Measurements from ENCODE around the gene ADAM33.
A peak's percentile ranks its signal among the peaks of the same experiment; 100 is the strongest.

The ADAM33 gene

DNA sequence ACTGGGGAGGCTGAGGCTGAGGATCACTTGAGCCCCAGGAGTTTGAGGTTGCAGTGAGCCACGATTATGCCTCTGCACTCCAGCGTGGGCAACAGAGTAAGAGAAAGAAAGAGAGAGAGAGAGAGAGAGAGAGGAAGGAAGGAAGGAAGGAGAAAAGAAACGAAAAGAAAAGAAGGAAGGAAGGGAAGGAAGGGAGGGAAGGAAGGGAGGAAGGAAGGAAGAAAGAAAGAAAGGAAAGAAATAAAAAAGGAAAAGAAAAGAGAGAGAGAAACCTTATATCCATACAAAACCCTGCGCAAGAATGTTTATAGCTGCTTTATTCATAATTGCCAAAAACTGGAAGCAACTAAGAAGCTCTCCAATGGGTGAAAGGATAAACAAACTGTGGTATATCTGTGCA is 42.5 kb upstream of the ADAM33 start:
- no peak for FAIRE-seq
- TF ChIP-seq POLR2A (IDR thresholded peaks at IDR 0.05; ENCODE audit: low read depth, low read length): no peak
- no peak for TF ChIP-seq POLR2AphosphoS5 (IDR thresholded peaks at IDR 0.05; ENCODE audit: low read depth, low read length)
- no peak for TF ChIP-seq PAX5 (IDR thresholded peaks at IDR 0.05; ENCODE audit: insufficient read depth, low read length, severe bottlenecking)
- no peak for TF ChIP-seq SPI1 (IDR thresholded peaks at IDR 0.05; ENCODE audit: low read depth, low read length)
- TF ChIP-seq POU2F2 (IDR thresholded peaks at IDR 0.05; ENCODE audit: low read depth, low read length): no peak
- TF ChIP-seq TAF1 (IDR thresholded peaks at IDR 0.05; ENCODE audit: low read depth, low read length): no peak
- no peak for DNase-seq (ENCODE audit: insufficient read length, low spot score)

DNA sequence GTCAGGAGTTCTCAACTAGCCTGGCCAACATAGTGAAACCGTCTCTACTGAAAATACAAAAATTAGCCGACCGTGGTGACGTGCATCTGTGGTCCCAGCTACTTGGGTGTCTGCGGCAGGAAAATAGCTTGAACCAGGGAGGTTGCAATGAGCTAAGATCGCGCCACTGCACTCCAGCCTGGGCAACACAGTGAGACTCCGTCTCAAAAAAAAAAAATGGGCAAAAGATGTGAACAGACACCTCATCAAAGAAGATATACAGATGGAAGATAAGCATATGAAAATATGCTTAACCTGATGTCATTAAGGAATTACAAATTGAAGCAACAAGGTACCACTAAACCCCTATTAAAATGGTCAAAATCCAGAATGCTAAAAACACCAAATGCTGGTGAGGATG is 41.5 kb upstream of the ADAM33 start:
- FAIRE-seq (no peak), DNase-seq (ENCODE audit: insufficient read length, low spot score) (no peak)
- TF ChIP-seq POU2F2 (IDR thresholded peaks at IDR 0.05; ENCODE audit: low read depth, low read length): no peak
- TF ChIP-seq PAX5 (IDR thresholded peaks at IDR 0.05; ENCODE audit: insufficient read depth, low read length, severe bottlenecking): no peak
- TF ChIP-seq TAF1 (IDR thresholded peaks at IDR 0.05; ENCODE audit: low read depth, low read length): no peak
- no peak for TF ChIP-seq POLR2AphosphoS5 (IDR thresholded peaks at IDR 0.05; ENCODE audit: low read depth, low read length)
- TF ChIP-seq POLR2A (IDR thresholded peaks at IDR 0.05; ENCODE audit: low read depth, low read length): no peak
- no peak for TF ChIP-seq SPI1 (IDR thresholded peaks at IDR 0.05; ENCODE audit: low read depth, low read length)

DNA sequence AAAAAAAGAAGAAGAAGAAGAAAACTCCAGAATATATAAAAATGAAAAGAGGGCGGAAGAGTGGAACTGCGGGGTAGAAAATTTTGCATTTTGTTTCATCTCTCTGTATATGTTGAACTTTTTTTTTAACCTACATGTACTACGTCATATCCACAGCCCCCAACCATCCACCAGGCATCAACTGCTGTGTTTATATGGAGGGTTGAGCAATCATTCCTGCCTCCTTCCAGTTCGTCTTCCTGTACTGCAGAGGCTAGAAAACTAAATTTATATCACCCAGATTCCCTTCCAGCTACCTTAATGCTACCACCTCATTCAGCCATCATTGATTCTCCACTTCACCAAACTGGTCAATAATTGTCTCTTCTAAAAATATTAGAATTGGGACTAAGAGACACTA is 40.1 kb upstream of the ADAM33 start:
- no peak for DNase-seq (ENCODE audit: insufficient read length, low spot score)
- no peak for FAIRE-seq
- no peak for TF ChIP-seq SPI1 (IDR thresholded peaks at IDR 0.05; ENCODE audit: low read depth, low read length)
- no peak for TF ChIP-seq POLR2AphosphoS5 (IDR thresholded peaks at IDR 0.05; ENCODE audit: low read depth, low read length)
- no peak for TF ChIP-seq PAX5 (IDR thresholded peaks at IDR 0.05; ENCODE audit: insufficient read depth, low read length, severe bottlenecking)
- no peak for TF ChIP-seq POLR2A (IDR thresholded peaks at IDR 0.05; ENCODE audit: low read depth, low read length)
- TF ChIP-seq TAF1 (IDR thresholded peaks at IDR 0.05; ENCODE audit: low read depth, low read length): no peak
- no peak for TF ChIP-seq POU2F2 (IDR thresholded peaks at IDR 0.05; ENCODE audit: low read depth, low read length)

DNA sequence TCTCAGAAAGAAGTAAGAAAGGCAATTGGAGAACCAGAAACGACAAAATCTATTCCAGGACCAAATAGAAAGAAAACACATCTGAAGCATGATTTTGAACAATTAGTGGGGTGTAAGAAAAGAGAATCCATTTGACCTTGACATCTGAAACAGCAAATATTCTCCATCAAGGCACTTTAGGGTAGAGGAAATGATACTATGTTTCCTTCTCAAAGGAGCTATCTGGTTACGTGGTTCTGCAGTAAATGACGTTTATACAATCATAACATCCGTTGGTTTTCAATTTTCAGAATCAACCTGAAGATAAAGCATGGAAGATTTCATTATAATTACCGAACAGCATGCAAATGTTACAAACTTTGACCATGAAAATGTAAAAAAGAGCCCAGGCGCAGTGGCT is 38.8 kb upstream of the ADAM33 start:
- DNase-seq (ENCODE audit: insufficient read length, low spot score) (no peak), FAIRE-seq (no peak)
- TF ChIP-seq POLR2AphosphoS5 (IDR thresholded peaks at IDR 0.05; ENCODE audit: low read depth, low read length) (no peak), TAF1 (IDR thresholded peaks at IDR 0.05; ENCODE audit: low read depth, low read length) (no peak), SPI1 (IDR thresholded peaks at IDR 0.05; ENCODE audit: low read depth, low read length) (0 out of 2 replicates have a peak, but pooled peaks have one; percentile 1), PAX5 (IDR thresholded peaks at IDR 0.05; ENCODE audit: insufficient read depth, low read length, severe bottlenecking) (no peak)

DNA sequence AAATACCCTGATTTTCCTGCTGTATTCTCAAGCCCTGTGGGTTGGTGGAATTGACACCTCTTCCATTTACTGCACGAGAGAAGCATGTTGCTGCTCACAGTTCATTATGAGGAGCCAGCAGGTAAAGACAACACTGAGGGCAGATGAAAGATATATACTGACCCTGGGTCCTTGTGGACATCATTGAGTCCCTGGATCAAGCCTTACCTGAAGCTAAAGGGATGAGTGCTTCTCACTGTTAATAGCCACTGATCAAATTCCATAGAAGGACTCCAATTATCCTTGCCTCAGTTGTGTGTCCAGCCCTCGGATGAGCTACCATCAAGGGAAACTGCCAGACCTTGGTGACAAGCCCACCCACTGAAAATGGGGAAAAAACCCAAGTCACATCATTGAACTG is 38.3 kb upstream of the ADAM33 start:
- no peak for DNase-seq (ENCODE audit: insufficient read length, low spot score)
- FAIRE-seq: peak; percentile 40
- TF ChIP-seq POLR2AphosphoS5 (IDR thresholded peaks at IDR 0.05; ENCODE audit: low read depth, low read length): no peak
- no peak for TF ChIP-seq POU2F2 (IDR thresholded peaks at IDR 0.05; ENCODE audit: low read depth, low read length)
- TF ChIP-seq TAF1 (IDR thresholded peaks at IDR 0.05; ENCODE audit: low read depth, low read length): no peak
- no peak for TF ChIP-seq POLR2A (IDR thresholded peaks at IDR 0.05; ENCODE audit: low read depth, low read length)
- no peak for TF ChIP-seq PAX5 (IDR thresholded peaks at IDR 0.05; ENCODE audit: insufficient read depth, low read length, severe bottlenecking)
- TF ChIP-seq SPI1 (IDR thresholded peaks at IDR 0.05; ENCODE audit: low read depth, low read length): no peak

DNA sequence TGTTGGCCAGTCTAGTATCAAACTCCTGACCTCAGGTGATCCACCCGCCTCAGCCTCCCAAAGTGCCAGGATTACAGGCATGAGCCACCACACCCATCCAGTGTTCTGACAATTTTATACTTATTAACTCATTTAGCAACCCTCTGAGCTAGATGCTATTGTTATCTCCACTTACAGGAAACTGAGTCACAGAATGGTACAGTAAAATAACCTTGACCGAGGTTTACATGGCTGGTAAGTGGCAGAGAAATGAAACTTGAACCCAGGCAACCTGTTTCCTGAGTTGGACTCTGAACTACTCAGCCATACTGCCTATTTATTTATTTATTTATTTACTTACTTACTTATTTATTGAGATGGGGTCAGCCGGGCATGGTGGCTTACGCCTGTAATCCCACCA is 37.2 kb upstream of the ADAM33 start:
- TF ChIP-seq PAX5 (IDR thresholded peaks at IDR 0.05; ENCODE audit: insufficient read depth, low read length, severe bottlenecking): no peak
- no peak for TF ChIP-seq POLR2A (IDR thresholded peaks at IDR 0.05; ENCODE audit: low read depth, low read length)
- no peak for TF ChIP-seq TAF1 (IDR thresholded peaks at IDR 0.05; ENCODE audit: low read depth, low read length)
- TF ChIP-seq POLR2AphosphoS5 (IDR thresholded peaks at IDR 0.05; ENCODE audit: low read depth, low read length): no peak
- DNase-seq (ENCODE audit: insufficient read length, low spot score) (no peak), FAIRE-seq (no peak)

DNA sequence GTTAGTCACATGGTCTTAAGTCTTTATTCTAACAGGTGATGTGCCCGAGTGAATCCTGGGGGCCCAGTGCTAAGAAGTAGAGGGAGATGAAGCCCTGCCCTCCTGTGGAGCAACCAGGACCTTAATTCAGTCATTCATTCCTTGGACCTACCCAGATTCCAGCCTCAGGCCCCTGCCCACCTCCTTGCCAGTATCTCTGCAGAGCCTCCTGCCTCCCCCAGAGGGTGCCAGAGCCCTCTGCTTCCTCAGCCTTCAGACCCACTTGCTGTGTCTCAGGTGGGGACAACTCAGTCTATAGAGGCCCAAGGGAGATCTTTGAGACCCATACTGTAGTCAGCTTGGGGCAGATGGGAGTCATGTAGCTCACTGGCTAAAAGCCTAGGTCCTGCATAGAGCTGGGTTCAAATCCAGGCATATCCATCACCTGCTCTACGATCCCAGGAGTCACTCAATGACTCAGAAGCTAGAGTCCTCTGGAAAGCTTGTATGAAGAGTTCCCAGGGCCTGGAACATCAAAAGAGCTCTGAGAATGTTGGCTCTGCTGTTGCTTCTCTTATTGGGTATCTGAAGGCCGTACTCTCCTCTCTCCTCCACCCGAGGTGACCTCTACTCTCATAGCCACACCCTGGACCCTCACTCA is 34.5 kb upstream of the ADAM33 start:
- DNase-seq (ENCODE audit: insufficient read length, low spot score): no peak
- no peak for TF ChIP-seq SPI1 (IDR thresholded peaks at IDR 0.05; ENCODE audit: low read depth, low read length)
- no peak for TF ChIP-seq PAX5 (IDR thresholded peaks at IDR 0.05; ENCODE audit: insufficient read depth, low read length, severe bottlenecking)
- TF ChIP-seq POLR2AphosphoS5 (IDR thresholded peaks at IDR 0.05; ENCODE audit: low read depth, low read length): no peak
- no peak for TF ChIP-seq POU2F2 (IDR thresholded peaks at IDR 0.05; ENCODE audit: low read depth, low read length)
- no peak for TF ChIP-seq TAF1 (IDR thresholded peaks at IDR 0.05; ENCODE audit: low read depth, low read length)
- no peak for TF ChIP-seq POLR2A (IDR thresholded peaks at IDR 0.05; ENCODE audit: low read depth, low read length)
- no peak for FAIRE-seq

DNA sequence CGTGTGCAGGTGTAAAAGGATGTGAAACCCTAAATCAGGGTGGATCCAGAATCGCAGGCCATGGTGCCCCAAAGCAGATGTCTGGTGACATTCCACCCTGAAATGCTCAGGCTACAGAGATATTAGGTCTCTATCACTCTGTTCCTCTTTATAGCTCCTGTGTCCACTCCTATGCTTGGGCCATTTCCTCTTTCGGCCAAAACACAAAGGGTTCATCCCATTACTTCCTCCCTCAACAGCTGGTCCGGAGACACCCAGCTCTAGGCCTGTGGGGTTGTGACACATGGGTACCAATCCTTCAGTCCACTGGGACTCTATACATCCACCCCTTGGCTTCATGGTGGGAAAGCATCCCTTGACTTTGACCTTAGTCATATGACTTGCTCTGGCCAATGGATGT is 32.3 kb upstream of the ADAM33 start:
- DNase-seq (ENCODE audit: insufficient read length, low spot score) (no peak), FAIRE-seq (no peak)

DNA sequence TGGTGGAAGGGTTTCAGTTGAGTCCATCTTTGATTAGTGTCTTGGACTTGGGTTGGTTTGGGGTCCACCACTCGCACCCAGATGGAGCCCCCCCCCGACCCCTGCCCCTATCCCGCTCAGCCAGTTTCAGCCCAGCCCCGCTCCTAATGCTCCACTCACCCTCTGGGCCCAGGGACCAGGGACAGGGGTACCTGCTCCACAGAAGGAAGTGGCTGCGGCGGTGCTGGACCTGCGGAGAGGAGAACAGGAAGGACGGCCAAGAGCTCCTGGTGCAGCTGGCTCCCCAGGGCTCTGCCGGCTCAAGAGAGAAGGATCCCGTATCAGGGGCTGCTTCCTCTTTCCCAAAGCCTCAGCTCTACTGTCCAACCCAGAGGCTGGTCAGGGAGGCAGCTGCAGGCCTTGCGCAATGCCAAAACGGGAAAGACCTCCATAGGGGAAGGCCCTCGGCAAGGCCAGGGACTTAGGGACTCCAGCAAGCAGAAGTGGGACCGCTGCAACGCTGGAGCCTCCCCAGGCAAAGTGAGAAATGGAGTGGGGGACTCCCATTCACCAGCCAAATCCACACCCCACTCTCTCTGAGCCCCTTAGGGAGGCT is 30.6 kb upstream of the ADAM33 start, which contains the start of gene SIGLEC1:
Gene SIGLEC1, minus strand, starts transcription at position 322 of the 595 bp plus-strand sequence. CDS start 5,472 bp downstream, outside the sequence.
- FAIRE-seq: no peak
- DNase-seq (ENCODE audit: insufficient read length, low spot score): no peak
- TF ChIP-seq PAX5 (IDR thresholded peaks at IDR 0.05; ENCODE audit: insufficient read depth, low read length, severe bottlenecking): no peak
- no peak for TF ChIP-seq POLR2AphosphoS5 (IDR thresholded peaks at IDR 0.05; ENCODE audit: low read depth, low read length)
- no peak for TF ChIP-seq POLR2A (IDR thresholded peaks at IDR 0.05; ENCODE audit: low read depth, low read length)
- TF ChIP-seq TAF1 (IDR thresholded peaks at IDR 0.05; ENCODE audit: low read depth, low read length): no peak
- no peak for TF ChIP-seq POU2F2 (IDR thresholded peaks at IDR 0.05; ENCODE audit: low read depth, low read length)
- TF ChIP-seq SPI1 (IDR thresholded peaks at IDR 0.05; ENCODE audit: low read depth, low read length): no peak

More for the DNA sequence above, 32.3 kb upstream of the ADAM33 start:
- TF ChIP-seq PAX5 (IDR thresholded peaks at IDR 0.05; ENCODE audit: insufficient read depth, low read length, severe bottlenecking): no peak
- peak; percentile 29; the same call in 1 of the 2 replicates for TF ChIP-seq SPI1 (IDR thresholded peaks at IDR 0.05; ENCODE audit: low read depth, low read length)

DNA sequence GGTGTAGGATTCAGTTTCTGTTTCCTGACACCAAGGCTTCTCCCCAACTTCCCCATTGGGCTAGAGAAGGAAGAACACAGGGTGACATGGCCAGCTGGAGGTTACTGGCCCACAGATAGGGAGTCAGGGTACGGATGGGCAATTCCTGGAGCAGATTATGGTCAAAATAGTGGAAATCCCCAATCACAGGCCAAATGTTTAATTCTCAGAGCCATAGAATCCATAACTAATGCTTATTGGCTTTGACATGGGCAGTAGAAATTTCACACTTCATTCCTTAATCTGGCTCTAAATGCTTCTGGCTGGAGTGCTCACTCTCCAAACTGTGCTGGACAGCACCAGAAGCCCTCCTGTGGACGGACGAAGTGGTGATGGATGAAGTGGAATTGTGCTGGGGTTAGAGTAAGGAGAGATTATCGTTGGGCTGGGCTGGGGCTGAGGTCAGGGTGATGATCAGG is 29.7 kb upstream of the ADAM33 start:
- no peak for FAIRE-seq
- no peak for DNase-seq (ENCODE audit: insufficient read length, low spot score)
- TF ChIP-seq POLR2A (IDR thresholded peaks at IDR 0.05; ENCODE audit: low read depth, low read length): no peak
- TF ChIP-seq SPI1 (IDR thresholded peaks at IDR 0.05; ENCODE audit: low read depth, low read length): no peak
- no peak for TF ChIP-seq TAF1 (IDR thresholded peaks at IDR 0.05; ENCODE audit: low read depth, low read length)
- TF ChIP-seq PAX5 (IDR thresholded peaks at IDR 0.05; ENCODE audit: insufficient read depth, low read length, severe bottlenecking): no peak
- TF ChIP-seq POU2F2 (IDR thresholded peaks at IDR 0.05; ENCODE audit: low read depth, low read length): no peak
- TF ChIP-seq POLR2AphosphoS5 (IDR thresholded peaks at IDR 0.05; ENCODE audit: low read depth, low read length): no peak

Data from GM12891 (cell line).